Measurements from ENCODE around the gene SNRPA1.
A peak's percentile ranks its signal among the peaks of the same experiment; 100 is the strongest.

The SNRPA1 gene

DNA sequence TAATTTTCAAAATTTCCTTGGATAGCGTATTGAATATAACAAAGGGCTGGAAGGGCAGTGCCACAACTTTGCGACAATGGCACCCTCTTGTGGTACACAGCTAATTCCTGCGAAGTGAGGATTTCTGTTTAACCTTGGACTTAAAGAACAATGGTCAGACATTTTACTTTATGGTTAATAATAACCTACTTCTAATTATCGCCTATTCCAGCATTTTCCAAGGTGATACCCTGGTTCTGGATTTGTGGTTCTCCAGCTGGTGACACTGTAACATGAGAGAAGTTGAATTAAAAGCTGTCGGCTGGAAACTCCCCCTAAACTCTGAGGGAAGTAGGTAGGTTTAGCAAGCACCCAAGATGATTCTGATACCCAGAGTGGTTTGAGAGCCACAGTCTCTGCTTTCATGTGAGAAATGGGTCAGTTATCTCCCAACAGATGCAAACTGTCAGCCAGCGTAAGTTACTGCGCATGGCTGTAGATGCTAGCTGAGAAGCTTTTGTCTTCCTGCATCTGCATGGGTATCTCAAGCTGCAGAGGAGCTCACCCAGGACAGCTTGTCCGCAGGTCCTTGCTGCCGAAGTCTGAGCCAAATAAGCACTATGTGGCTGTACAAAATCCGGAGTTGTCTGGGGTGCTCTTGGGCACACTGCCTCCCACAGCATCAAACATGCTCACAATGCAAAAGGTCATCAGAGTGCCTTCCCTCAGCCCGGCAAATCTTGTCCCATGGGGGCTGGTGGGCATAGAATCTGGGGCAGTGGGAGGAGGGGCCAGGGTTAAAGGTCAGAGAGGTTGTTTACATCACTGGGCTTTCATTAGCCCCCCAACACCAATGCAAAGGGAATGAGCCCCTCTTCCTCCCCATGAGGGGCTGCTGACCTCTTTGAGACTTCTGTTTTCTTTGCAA lies 36.6 kb downstream of the SNRPA1 start:
- peak; percentile 79 for DNase-seq (ENCODE audit: low spot score)

DNA sequence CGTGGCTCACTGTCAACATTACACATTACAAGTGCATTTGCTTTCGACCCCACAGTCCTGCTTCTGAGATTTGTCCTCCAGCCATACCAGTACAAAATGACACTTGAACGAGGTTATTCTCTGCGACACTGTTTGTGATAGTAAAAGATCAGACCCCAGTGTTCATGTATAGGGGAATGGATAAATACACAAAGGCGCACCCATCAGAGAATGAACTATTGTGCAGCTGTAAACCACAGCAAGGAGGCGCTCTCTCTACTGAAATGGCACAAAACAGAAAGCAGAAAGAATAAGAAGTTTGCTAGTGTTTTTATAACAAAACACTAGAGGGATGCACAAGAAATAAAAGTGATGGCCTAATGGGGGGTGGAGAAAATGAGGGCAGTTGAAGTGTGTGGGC lies 38.3 kb downstream of the SNRPA1 start:
- DNase-seq (ENCODE audit: low spot score): no peak

DNA sequence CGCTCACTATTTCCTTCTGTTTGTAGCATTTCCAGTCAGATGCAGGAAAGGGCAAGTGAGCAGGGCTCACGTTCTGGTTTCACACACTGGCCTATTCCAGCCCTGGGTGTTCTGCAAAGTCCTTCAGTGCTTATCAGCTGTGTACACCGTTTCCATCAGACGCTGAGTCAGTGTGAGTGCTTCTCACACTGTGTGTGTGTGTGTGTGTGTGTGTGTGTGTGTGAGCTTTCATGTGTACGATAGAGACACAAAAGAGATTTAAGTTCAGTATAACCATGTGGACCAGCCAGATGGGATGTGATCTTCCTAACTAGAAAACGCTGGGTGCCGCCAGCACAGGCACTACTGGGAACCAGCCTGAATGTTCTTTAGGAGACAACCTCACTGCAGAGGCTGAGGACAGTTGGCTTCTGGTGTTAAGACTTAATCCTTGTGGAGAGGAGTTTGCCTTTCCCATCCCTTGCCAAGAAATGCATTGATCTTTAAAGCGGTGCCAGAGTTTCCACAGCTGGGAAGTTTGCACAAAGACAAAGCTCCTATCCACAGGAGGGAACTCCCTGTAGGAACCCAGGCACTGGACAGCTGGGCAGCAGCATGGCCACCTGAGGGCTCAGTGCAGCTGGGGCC lies 39.3 kb downstream of the SNRPA1 start:
- no peak for DNase-seq (ENCODE audit: low spot score)

DNA sequence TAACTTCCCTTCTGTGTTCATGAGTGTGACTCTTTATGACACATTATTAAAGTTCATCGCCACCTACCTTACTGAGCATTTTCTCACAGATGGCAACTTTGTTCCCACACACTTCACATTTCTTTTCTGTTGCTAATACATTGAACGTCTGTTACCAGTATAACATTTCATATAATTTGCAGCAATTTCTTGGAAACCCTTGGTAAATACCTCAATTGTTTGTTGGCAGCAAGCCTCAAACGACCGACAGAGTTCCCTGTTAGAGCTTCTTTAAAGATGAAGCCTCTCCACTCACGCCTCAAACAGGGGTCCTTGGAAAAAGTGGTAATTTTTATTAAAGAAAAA lies 40.0 kb downstream of the SNRPA1 start:
- no peak for DNase-seq (ENCODE audit: low spot score)

GRCh38 chr15:101254157-101255050 lies 40.6 kb downstream of the SNRPA1 start:
- no peak for DNase-seq (ENCODE audit: low spot score)

- no peak for DNase-seq (ENCODE audit: low spot score)
These were observed 42.2 kb downstream of the SNRPA1 start for GRCh38 chr15:101252836-101253235.

DNA sequence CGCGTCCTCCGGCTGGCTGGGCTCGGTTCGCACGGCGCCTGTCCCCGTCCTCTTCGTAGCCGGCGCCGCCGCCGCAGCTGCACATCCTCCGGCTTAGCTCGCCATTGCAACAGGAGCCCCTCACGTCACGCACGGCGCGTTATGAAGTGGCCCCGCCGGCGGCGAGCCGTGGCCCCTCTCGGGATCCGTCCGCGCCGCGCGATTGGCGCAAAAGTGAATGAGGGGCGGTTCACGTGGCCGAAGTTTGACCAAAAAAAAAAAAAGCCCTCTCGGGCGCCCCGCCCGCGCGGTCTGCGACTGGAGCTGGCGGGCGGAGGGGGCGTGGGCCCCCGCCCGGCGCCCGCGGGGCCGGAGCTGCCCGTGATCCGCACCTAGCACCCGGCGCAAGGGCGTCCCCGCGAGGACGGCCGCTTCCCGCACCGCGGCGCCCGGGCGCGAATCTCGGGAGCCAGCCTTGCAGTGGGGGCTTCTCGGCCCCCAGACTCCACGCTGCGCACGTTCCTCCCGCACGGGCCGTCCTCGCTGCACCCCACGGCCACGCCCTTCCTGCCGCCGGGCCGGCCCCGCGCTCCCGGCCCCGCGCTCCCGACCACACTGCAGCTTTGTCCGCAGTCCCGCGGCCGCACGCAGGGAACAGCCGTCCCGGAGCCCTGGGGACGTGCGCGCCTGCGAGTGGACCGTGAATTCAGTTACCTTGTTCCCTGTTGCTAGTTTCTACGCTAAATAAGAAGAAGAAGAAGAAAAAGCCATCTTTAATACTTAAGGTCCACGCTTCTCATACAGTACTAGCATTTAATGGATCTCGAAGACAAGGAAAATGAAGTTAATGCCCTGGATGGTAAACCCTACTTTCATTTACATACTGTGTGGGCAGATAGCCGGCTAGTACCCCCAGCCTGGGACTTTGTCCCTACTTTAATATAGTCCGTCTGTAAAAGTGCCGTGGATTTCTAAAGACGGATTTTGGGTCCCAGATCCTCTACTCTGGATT lies 42.9 kb downstream of the SNRPA1 start, which contains the start of gene CHSY1:
CHSY1 (minus strand) TSS at position 219 of the 991 bp plus-strand sequence. CDS start 592 bp downstream, outside the sequence.
- DNase-seq (ENCODE audit: low spot score): peak; percentile 91

- DNase-seq (ENCODE audit: low spot score): peak; percentile 59
These were observed 43.9 kb downstream of the SNRPA1 start for GRCh38 chr15:101250873-101251829.

- peak; percentile 32 for DNase-seq (ENCODE audit: low spot score)
These were observed 44.7 kb downstream of the SNRPA1 start for GRCh38 chr15:101250341-101250831.

DNA sequence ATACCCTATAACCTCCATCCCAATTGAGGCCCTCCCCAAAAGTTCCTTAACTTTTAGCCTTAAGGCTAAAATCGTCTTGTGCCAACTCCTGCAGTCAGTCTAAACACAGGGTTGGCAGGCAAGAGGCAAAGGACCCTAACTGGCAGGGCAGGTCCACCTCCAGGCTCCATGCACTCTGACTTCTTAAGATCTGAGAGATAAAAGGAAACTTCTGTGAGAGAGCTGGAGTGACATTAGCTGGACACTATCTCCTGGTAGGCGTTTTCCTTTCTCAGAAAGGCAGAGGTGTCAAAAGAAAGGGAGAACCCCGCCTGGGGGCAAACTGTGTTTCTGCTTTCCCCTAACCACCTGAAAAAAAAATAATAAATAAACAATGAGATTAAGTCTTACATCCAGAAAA lies 46.8 kb downstream of the SNRPA1 start:
- no peak for DNase-seq (ENCODE audit: low spot score)

DNA sequence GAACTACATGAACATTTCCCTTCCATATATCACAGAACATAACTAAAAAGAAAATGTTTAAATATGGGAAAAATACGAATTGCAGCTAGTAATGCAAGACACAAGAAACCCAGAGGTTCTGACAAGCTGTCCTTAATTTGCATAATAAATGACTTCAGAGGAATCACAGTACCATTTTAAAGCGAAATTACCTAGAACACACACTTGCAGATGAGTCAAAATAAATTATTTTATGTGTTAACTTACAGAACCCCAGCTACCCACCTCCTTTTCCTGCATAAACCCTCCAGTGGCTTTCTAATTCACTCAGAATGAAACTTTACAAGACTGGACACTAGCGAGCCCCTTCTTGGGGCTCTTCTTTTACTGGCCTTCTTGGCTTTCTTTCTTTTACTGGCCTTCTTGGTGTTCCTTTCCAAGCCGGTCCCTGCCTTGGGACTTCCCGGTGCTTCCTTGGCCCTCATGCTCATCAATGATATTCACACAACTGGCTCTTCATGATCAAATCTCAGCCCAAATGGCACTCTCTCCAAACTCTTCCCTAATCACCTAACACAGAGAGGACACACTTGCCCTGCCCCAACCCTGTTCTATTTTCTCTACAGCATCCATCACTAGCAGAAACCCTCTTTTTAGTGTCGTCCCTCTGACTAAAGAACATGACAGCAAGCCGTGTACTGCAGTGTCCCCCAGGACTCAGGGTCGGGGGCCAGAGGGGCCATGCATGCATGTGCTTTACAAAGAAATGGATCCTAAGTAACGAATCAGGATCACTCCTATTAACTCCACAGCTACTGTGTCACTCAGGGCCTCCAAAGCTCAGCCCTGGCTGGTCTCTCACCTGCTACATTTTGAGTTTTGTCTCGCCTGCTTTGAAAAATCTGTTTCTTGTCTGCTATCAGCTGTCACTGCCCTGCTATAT lies 48.0 kb downstream of the SNRPA1 start:
- DNase-seq (ENCODE audit: low spot score): no peak

GRCh38 chr15:101246391-101246790 lies 48.7 kb downstream of the SNRPA1 start:
- DNase-seq (ENCODE audit: low spot score): no peak

DNA sequence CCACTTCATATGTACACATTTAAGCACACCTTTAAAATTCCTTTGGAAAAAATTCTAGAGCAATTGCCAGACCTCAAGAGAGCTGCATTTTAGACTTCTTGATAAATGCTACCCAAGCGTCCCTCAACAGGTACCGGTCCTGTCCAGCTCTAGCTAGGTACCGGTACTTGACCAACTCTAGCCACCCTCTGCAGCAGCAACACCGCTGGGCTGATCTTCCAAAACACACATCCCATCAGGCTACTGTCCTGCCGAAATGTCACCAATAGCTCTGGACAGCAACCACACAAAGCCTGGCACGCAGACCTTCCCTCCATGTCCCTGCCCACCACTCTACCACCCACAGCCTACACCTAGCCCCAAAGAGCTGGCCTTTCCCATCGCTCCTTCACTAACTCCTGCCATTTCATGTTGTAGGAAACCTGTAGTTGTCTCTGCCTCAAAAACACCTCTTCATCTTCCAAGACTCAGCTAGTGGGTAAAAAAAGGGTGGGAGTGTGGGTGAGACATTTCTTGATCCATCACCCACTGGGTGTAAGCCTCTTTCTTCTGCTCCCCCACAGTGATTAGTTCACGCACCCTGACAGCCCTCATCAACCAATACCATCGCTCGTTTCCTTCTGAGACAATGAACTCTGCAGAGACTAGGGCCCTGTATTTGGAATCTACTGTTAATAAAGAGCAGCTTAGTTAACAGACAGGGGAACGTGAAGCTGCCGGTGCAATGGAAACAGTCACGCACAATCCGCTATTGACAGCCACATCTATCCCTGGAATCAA lies 50.0 kb downstream of the SNRPA1 start:
- DNase-seq (ENCODE audit: low spot score): no peak

DNA sequence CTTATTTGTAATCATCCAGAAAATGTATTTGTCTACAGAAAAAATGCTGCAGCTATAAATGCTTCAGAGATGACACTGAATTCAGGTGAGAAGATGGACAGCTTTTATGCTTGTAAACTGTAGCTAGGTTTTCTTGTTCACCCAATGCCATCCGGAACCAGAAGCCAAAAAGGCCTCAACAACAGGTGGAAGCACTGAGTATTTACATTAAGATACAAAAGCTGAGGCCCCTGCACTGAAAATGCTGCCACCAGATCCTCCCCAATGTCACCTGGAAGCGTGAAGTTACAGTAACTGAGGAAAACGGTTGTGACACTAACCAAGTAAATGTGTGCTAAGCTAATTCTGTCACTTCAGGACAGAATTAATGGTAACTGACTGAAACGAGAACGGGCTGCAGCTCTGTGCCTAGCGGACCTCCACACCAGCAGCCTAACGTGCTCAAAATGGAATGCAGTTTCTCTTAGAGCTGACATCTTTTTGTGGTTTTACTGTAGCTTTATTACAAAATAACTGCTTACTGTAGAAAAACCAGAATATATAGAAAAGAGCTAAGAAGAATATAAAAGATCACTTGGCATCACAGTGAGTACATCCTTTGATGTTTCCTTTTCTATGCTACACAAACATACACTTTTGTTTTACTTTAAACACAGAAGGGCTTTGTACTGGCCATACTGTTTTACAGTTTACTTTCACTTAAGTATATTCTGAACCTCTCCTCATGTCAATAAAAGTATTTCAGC lies 50.8 kb downstream of the SNRPA1 start:
- no peak for DNase-seq (ENCODE audit: low spot score)

DNA sequence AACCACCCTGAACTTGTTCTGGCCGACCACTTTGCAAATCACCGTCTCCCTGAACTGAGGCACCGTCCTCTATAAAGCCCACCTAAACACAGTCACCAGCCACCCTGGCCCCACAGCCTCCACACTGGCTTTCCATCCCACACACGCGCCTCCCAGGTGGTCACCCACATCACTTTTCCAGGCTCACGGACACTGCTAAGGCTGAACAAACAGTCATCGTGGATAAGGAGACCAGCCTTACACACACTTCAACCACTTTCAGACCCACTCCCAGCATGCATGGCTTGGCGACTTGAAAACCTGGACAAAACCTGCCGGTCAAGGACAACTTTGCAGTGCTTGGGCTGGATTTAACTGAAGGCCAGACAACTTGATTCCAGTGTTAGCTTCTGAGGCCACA lies 51.6 kb downstream of the SNRPA1 start:
- no peak for DNase-seq (ENCODE audit: low spot score)

GRCh38 chr15:101242999-101243336 lies 52.1 kb downstream of the SNRPA1 start:
- no peak for DNase-seq (ENCODE audit: low spot score)

Measured in LoVo (cell line).